GM11168 (cell line): ENCODE data around the gene ABI3BP.
"Not testable (repeated sequence)": the region's sequence is repeated elsewhere in the genome, so short reads cannot be mapped to it uniquely, and the experiment has no call there.

Experiments used
- in situ Hi-C: fragments of 300-500 bp; cut with MboI; formaldehyde crosslinking; loops from one replicate; pipeline ENCODE4 v1.12.0; 2022; ENCODE audit warnings: low sequenced_read_pairs; ENCODE audit not compliant: unreplicated experiment

Gene ABI3BP, protein sequence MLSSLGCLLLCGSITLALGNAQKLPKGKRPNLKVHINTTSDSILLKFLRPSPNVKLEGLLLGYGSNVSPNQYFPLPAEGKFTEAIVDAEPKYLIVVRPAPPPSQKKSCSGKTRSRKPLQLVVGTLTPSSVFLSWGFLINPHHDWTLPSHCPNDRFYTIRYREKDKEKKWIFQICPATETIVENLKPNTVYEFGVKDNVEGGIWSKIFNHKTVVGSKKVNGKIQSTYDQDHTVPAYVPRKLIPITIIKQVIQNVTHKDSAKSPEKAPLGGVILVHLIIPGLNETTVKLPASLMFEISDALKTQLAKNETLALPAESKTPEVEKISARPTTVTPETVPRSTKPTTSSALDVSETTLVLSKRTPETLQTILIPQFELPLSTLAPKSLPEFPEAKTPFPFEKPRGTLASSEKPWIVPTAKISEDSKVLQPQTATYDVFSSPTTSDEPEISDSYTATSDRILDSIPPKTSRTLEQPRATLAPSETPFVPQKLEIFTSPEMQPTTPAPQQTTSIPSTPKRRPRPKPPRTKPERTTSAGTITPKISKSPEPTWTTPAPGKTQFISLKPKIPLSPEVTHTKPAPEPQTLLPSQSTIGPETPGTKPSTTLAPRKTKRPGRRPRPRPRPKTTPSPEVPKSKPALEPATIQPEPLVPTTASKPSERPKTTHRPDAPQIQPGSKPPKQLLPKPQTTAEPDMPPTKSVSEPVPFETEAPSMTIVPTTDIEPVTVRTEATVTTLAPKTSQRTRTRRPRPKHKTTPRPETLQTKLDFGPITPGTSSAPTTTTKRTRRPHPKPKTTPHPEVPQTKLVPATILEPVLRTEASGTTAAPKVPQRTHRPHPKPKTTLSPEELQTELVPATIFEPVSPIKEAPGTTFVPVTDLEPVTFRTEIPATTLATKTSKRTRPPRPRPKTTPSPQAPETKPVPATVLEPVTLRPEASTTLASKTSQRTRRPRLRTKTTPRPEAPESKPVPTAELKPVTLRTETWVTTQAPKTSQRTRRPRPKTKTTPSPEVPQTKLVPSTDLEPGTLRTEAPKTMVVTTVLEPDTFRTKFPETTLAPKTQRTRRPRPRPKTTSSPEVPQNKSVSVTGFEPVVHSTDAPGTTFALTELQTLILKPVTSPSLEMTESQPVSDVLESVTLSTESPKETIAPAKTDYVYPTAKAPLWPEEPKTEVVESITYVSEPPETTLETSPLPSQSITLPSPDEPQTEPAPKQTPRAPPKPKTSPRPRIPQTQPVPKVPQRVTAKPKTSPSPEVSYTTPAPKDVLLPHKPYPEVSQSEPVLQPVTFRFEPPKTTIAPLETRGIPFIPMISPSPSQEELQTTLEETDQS (N-terminal part only)

GRCh38 chr3:100993309-100993708 is at the start of gene ABI3BP:
TSS of gene ABI3BP (minus strand) at chr3:100993421. CDS start at chr3:100993384, 37 bp downstream.
- in situ Hi-C loops, result no loop called here

- in situ Hi-C loops, result no loop called here
Observed at GRCh38 chr3:101039285-101039684, 46.1 kb upstream of the ABI3BP start.

DNA sequence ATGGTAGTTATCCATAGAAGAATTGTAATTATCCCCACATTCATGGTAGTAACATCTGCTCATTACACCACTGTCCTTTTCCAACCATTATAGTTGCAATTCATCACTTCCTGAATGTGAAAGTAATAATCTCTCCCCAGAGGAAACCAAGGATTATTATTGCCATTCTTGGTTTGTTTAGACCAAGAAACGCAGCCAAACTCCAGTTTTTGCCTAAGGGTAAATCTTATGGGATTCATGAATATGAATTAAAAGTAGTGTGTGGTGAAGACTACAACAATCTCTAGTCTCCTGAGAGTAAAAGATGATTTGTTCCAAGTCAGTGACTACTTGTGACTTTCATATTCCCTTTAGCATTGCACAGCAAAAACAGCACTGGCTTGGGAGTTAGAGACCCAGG is 45.7 kb upstream of the ABI3BP start:
- in situ Hi-C loops, result no loop called here

DNA sequence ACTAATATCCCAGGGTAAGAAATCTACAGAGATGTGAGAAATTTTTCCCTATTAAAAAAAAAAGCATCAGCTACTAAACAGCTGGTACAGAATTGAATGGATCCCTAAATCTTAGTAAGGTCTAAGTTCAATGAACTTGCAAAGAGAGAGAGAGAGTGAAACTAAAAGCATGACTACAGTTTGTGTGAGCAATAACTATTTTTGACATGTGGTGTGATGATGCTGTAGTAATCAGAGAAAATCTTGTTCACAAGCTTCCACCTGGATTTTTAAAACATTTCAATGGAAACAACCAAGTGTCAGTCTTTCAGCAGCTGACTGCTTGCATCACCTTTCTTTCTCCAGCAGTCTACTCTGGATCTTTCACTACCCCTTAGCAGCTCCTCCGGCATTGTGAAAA is 45.2 kb upstream of the ABI3BP start:
- in situ Hi-C loops, result no loop called here

DNA sequence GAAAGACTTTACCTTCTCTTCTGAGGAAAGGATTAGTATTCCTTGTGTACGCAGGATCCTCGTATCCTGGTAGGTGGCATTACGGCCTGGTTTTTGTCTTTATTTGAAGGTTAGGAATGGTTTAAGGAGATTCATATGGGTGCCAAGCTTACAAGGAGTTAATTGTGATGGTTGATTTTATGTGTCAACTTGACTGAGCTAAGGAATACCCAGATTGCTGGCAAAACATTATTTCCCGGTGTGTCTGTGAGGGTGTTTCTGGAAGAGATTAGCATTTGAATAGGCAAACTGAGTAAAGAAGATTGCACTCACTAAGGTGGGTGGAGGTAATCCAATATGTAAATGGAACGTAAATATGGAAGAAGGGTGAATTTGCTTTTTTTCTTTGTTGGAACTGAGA is 44.4 kb upstream of the ABI3BP start:
- in situ Hi-C loops, result no loop called here

DNA sequence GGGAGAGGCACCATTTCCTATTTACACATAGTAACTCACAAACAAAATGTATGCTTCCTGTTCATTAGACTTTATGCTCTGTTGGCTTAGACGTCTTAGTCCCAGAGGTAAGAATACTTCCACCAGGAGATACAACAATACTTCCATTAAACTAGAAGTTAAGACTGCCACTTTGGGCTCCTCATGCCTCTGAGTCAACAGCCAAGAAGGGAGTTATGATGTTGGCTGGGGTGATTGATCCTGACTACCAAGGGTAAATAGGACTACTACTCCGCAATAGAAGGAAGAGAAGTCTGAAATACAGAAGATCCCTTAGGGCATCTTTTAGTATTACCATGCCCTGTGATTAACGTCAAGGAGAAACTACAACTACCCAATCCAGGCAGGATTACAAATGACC is 43.5 kb upstream of the ABI3BP start:
- in situ Hi-C loops, result no loop called here

DNA sequence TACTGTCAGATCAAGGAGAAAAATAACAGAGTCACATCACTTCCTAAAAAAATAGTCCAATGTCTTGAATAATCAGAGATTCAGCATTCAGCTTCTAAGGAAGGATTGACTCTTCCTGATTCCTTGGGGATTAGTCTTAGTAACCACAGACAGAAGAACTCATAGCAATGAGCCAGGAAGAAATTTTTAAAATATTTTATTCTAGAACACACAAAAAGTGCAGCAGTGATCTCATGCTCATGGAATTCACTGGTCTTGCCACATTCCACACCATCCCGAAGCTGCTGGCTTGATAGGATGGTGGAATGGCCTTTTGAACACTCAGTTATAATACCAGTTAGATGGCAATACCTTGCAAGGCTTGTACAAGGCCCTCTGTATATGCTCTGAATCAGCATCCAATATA is 43.0 kb upstream of the ABI3BP start:
- in situ Hi-C loops, result no loop called here

- in situ Hi-C loops, result no loop called here
Observed at GRCh38 chr3:101027286-101027685, 34.1 kb upstream of the ABI3BP start.

DNA sequence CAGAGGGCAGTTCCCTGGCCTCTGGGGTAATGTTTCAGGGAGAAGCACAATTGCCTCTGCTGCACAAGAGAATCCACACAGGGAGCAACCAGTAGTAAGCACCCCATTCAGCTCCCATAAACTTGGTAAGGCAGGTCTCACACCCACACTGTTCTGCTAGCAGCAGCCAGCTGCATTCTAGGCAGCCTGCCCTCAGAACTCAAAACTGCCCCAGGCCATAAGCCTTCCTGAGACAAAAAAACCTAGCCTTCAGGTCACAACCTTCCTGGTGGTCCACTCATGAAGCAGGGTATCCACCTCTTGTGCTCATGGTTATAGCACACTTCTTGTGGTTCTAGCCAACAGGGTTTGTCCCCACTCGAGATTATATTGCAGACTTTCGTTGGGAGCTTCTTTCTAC is 33.7 kb upstream of the ABI3BP start:
- in situ Hi-C loops, result no loop called here

- in situ Hi-C loops, result no loop called here
Observed at GRCh38 chr3:101026244-101026643, 33.0 kb upstream of the ABI3BP start.

DNA sequence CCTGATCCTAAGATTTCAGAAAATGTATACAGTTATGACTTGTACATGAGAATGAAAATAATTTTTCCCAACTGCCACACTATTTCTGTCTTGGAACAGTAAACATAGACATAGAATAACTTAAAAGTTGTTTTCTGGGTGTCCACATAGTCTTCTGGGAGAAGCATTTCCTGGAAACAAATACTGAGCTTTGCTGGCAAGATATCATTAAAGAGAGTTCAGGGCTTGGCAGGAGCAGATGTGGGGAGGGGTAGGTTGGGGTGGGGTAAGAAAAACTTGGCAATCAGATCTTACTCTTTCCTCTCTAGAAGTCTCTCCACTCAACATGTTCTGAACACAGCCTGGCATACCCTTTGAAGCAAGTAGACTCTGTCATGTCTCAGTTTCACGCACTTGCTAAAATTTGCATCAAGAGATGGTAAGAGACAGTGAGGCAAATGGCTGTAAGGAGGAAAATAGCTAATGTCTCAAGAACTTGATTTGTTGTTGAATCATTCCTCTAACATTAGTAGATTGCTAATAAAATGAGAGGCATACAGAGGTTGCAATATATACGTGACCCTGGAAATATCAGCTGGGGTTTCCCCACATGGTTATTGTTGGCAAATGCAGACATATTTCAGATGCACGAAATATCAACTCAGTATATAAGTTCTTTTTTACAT is 27.3 kb upstream of the ABI3BP start:
- in situ Hi-C loops, result no loop called here

GRCh38 chr3:101017017-101017416 is 23.8 kb upstream of the ABI3BP start:
- in situ Hi-C loops, result no loop called here

- in situ Hi-C loops, result not testable (repeated sequence)
Observed at GRCh38 chr3:101012312-101012711, 19.1 kb upstream of the ABI3BP start.

DNA sequence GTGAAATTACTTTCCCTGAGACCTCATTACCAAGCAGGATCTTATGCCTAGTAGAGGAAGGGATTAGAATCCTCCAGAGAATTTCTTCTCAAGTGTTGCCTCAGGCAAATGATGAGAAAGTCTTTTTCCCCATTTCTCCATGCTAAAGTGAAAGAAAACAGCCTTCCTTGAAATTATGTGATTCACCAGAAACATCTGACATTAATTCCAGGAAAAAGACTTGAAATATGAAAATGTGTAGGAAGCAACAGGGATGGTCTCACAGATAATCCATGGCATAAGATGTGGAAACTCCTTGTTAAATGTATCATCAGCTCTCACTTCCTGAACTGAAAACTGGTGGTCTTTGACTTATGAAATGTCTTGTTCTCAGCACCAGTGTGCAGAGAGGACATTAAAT is 17.9 kb upstream of the ABI3BP start:
- in situ Hi-C loops, result no loop called here

DNA sequence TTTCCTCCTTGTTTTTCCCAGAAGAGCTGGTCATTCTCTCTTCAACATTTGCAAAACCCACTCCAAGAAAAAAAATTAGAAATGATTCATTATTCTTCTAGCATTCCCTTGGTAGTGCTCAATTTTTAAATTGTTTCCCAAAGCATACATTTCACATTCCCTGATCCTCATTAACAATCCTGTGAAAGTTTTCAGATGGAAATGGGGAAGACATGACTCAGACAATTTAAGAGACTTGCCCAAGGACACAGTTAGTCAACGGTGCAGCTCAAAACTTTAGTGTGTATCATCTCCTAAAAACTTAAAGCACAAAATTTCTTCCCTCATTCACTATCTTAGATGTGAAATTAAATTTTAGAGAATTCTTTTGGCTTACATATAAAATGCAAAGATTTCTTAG is 17.1 kb upstream of the ABI3BP start:
- in situ Hi-C loops, result no loop called here

GRCh38 chr3:101009386-101009785 is 16.2 kb upstream of the ABI3BP start:
- in situ Hi-C loops, result no loop called here

DNA sequence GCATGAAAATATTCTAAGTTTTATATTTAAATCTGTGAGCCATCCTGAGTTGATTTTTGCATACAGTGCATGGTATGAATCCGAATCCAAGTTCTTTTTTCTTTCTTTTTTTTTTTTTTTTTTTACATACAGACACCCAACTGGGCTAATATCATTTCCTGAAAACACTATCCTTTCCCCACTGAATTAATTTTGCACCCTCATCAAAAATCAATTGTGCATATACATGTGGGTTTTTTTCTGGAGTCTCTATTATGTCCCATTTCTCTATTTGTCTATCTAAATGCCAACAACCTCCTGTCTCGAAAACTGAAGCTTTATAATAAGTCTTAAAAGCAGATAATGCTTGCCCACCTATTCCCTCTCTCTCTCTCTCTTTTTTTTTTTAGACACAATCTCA is 5.9 kb upstream of the ABI3BP start:
- in situ Hi-C loops, result no loop called here

GRCh38 chr3:100994809-100995208 is 1.6 kb upstream of the ABI3BP start:
- in situ Hi-C loops, result no loop called here

DNA sequence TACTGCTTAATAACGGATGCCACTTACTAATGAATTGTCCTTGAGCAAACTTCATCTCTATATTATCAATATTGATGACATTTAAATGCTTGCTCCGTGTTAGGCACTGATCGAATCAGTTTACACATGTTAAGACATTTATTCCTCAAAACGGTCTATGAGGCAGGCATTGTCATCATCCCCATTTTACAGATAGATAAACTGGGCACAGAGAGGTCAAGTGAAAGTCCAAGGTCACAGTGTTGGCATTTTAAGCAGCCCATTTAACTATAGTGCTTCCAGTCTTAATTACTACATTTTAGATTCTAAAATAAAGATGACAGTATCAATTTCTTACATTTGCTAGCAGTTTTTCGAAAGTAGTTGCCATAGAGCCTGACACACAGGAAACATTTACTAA is 966 bp upstream of the ABI3BP start:
- in situ Hi-C loops, result no loop called here
